HepG2 (cell line): Measurements from ENCODE around the gene DNAJC18. TPM values are rescaled to one million over a fixed set of nuclear protein-coding genes. Genes with fewer than 3 reads are reported as not detected.
A peak's percentile ranks its signal among the peaks of the same experiment; 100 is the strongest.

Source experiments
- ATF1 ChIP-seq: IDR thresholded peaks from 2 replicates; pipeline ENCODE4 v1.6.1; 2016; ENCODE audit warnings: mild to moderate bottlenecking, control low read depth
- BCL6 ChIP-seq: IDR thresholded peaks from 2 replicates; pipeline ENCODE4 v1.6.1; 2016; ENCODE audit warnings: missing genetic modification reagents, missing compliant biosample characterization
- GATAD2A ChIP-seq: IDR thresholded peaks from 2 replicates; pipeline ENCODE4 v1.6.1; 2016
- KDM4B ChIP-seq: sonication (generic); formaldehyde crosslinking; IDR thresholded peaks from 2 replicates; pipeline ENCODE4 v1.4.0; 2020; ENCODE audit warnings: missing genetic modification reagents
- KLF16 ChIP-seq, 2 experiments: sonication (generic) in 1 of 2; formaldehyde crosslinking in 1 of 2; IDR thresholded peaks; 2 replicates each; pipeline versions ENCODE4 v1.6.1 to v1.8.0; 2016 to 2023; ENCODE audit warnings: missing genetic modification reagents in 2 of 2, missing compliant biosample characterization in 1 of 2
- ZNF143 ChIP-seq: sonication (generic); formaldehyde crosslinking; IDR thresholded peaks from 2 replicates; pipeline ENCODE4 v1.4.0; 2020; ENCODE audit warnings: missing genetic modification reagents
- ZNF318 ChIP-seq: sonication (generic); formaldehyde crosslinking; IDR thresholded peaks from 2 replicates; pipeline ENCODE4 v1.4.0; 2020; ENCODE audit warnings: mild to moderate bottlenecking, missing genetic modification reagents
- ZNF329 ChIP-seq: sonication (generic); formaldehyde crosslinking; IDR thresholded peaks from 2 replicates; pipeline ENCODE4 v1.9.0; 2021; ENCODE audit warnings: low read depth, mild to moderate bottlenecking, missing genetic modification reagents
- ZNF367 ChIP-seq: sonication (generic); formaldehyde crosslinking; IDR thresholded peaks from 2 replicates; pipeline ENCODE4 v1.4.0; 2020; ENCODE audit warnings: missing genetic modification reagents, borderline replicate concordance
- ZSCAN29 ChIP-seq: sonication (generic); formaldehyde crosslinking; conservative IDR thresholded peaks from 2 replicates; pipeline ENCODE4 v1.4.0; 2020; ENCODE audit warnings: mild to moderate bottlenecking, missing genetic modification reagents
- polyA plus RNA-seq, 8 experiments: library from polyadenylated mRNA; depleted of rRNA in 3 of 8; stranded (reverse) in 7 of 8; unstranded in 1 of 8; fragments of >200 nt; fragmentation: Illumina TruSeq in 4 of 8; extraction: Trizol in 4 of 8; gene quantifications; 2 replicates each; pipeline versions ENCODE4 v1.2.1 to v1.2.3, GENCODE V29; 2011 to 2016; ENCODE audit warnings: low read depth in 4 of 8, missing spikeins in 1 of 8, mixed read lengths in 1 of 8; ENCODE audit not compliant: insufficient read depth in 1 of 8
- total RNA-seq, 5 experiments: library from RNA; depleted of rRNA; stranded (reverse); fragments of >200 nt; fragmentation: Illumina TruSeq; extraction: Trizol; gene quantifications; 2 replicates each; pipeline ENCODE4 v1.2.3, GENCODE V29; 2016; ENCODE audit warnings: low read depth in 1 of 5

The DNAJC18 gene
- total and polyA plus RNA-seq, 2 of the 13 experiments (the other 11 are each of a cell fraction or from before 2014, with no cell fraction given), result 6.5 to 6.6 TPM

GRCh38 chr5:139438707-139439012, 665 bp downstream of the DNAJC18 start (continued):
- no peak for TF ChIP-seq ZSCAN29 (CRISPR knock-in tag)
- no peak for TF ChIP-seq GATAD2A (CRISPR knock-in tag)
- no peak for TF ChIP-seq KDM4B (CRISPR knock-in tag)
- TF ChIP-seq ZNF318 (CRISPR knock-in tag), result 0 out of 2 replicates have a peak, but pooled peaks have one; percentile 52
- TF ChIP-seq KLF16 (CRISPR knock-in tag; IDR thresholded peaks at IDR 0.05), result no peak
- no peak for TF ChIP-seq ZNF143 (CRISPR knock-in tag)
- TF ChIP-seq ZNF367, result no peak
- 0 out of 2 replicates have a peak, but pooled peaks have one; percentile 3 for TF ChIP-seq BCL6 (CRISPR knock-in tag)
- no peak for TF ChIP-seq ZNF329
- TF ChIP-seq ATF1 (CRISPR knock-in tag), result no peak
